HepG2 (cell line): ENCODE measurements around the gene CYP2W1. TPM values are rescaled to one million over a fixed set of nuclear protein-coding genes. Genes with fewer than 3 reads are reported as not detected.

Experiments
- ARID3A ChIP-seq: IDR thresholded peaks from 2 replicates; pipeline ENCODE4 v1.6.1; 2012; ENCODE audit warnings: low read depth, low read length, improper control_type of control experiment
- CCDC6 ChIP-seq: sonication (generic); formaldehyde crosslinking; IDR thresholded peaks from 2 replicates; pipeline ENCODE4 v1.8.1; 2022; ENCODE audit warnings: mild to moderate bottlenecking, missing genetic modification reagents, moderate library complexity
- CENPT ChIP-seq: sonication (generic); formaldehyde crosslinking; IDR thresholded peaks from 2 replicates; pipeline ENCODE4 v1.8.0; 2022; ENCODE audit warnings: low read depth, mild to moderate bottlenecking, moderate library complexity, missing genetic modification reagents
- DDIT3 ChIP-seq: sonication (generic); formaldehyde crosslinking; IDR thresholded peaks from 2 replicates; pipeline ENCODE4 v1.4.0; 2020; ENCODE audit warnings: mild to moderate bottlenecking, missing genetic modification reagents
- IRX3 ChIP-seq: sonication (generic); formaldehyde crosslinking; IDR thresholded peaks from 2 replicates; pipeline ENCODE4 v1.8.1; 2023; ENCODE audit warnings: mild to moderate bottlenecking, low read depth, missing genetic modification reagents, borderline replicate concordance
- ISL2 ChIP-seq: sonication (generic); formaldehyde crosslinking; IDR thresholded peaks from 2 replicates; pipeline ENCODE4 v1.5.0; 2020; ENCODE audit warnings: missing genetic modification reagents
- KDM4B ChIP-seq: sonication (generic); formaldehyde crosslinking; IDR thresholded peaks from 2 replicates; pipeline ENCODE4 v1.4.0; 2020; ENCODE audit warnings: missing genetic modification reagents
- MED8 ChIP-seq: sonication (generic); formaldehyde crosslinking; IDR thresholded peaks from 2 replicates; pipeline ENCODE4 v1.8.1; 2023; ENCODE audit warnings: mild to moderate bottlenecking, missing genetic modification reagents; ENCODE audit not compliant: insufficient replicate concordance
- MTA1 ChIP-seq: sonication (generic); formaldehyde crosslinking; IDR thresholded peaks from 2 replicates; pipeline ENCODE4 v1.4.0; 2020; ENCODE audit warnings: missing genetic modification reagents, mild to moderate bottlenecking, borderline replicate concordance
- RAD21 ChIP-seq: fragments of 450-650 bp; formaldehyde crosslinking; IDR thresholded peaks from 2 replicates; pipeline ENCODE4 v1.5.0; 2020; ENCODE audit warnings: mild to moderate bottlenecking
- SATB2 ChIP-seq: sonication (generic); formaldehyde crosslinking; IDR thresholded peaks from 2 replicates; pipeline ENCODE4 v1.5.0; 2020; ENCODE audit warnings: missing genetic modification reagents
- ZBTB34 ChIP-seq: sonication (generic); formaldehyde crosslinking; IDR thresholded peaks from 2 replicates; pipeline ENCODE4 v1.8.0; 2022; ENCODE audit warnings: mild to moderate bottlenecking, missing genetic modification reagents
- ZFAT ChIP-seq: sonication (generic); formaldehyde crosslinking; conservative IDR thresholded peaks from 2 replicates; pipeline ENCODE4 v1.8.1; 2023; ENCODE audit warnings: missing genetic modification reagents, inconsistent platforms
- ZMYM4 ChIP-seq: sonication (generic); formaldehyde crosslinking; IDR thresholded peaks from 2 replicates; pipeline ENCODE4 v1.8.1; 2023; ENCODE audit warnings: mild to moderate bottlenecking, missing genetic modification reagents
- ZNF232 ChIP-seq: sonication (generic); formaldehyde crosslinking; IDR thresholded peaks from 2 replicates; pipeline ENCODE4 v1.4.0; 2020; ENCODE audit warnings: missing genetic modification reagents, borderline replicate concordance
- ZNF251 ChIP-seq: sonication (generic); formaldehyde crosslinking; IDR thresholded peaks from 2 replicates; pipeline ENCODE4 v1.9.0; 2021; ENCODE audit warnings: mild to moderate bottlenecking, missing genetic modification reagents
- ZNF281 ChIP-seq: sonication (generic); formaldehyde crosslinking; IDR thresholded peaks from 2 replicates; pipeline ENCODE4 v1.4.0; 2020; ENCODE audit warnings: missing genetic modification reagents, borderline replicate concordance
- ZNF350 ChIP-seq: sonication (generic); formaldehyde crosslinking; IDR thresholded peaks from 2 replicates; pipeline ENCODE4 v1.4.0; 2020; ENCODE audit warnings: mild to moderate bottlenecking, low read depth, missing genetic modification reagents, borderline replicate concordance
- ZNF530 ChIP-seq: sonication (generic); formaldehyde crosslinking; IDR thresholded peaks from 2 replicates; pipeline ENCODE4 v1.5.0; 2020; ENCODE audit warnings: low read depth, mild to moderate bottlenecking, missing genetic modification reagents
- ZNF558 ChIP-seq: sonication (generic); formaldehyde crosslinking; IDR thresholded peaks from 2 replicates; pipeline ENCODE4 v1.9.0; 2022; ENCODE audit warnings: mild to moderate bottlenecking, missing genetic modification reagents, borderline replicate concordance
- ZNF672 ChIP-seq: sonication (generic); formaldehyde crosslinking; IDR thresholded peaks from 2 replicates; pipeline ENCODE4 v1.8.1; 2022; ENCODE audit warnings: missing genetic modification reagents
- ZNF724P ChIP-seq: sonication (generic); formaldehyde crosslinking; IDR thresholded peaks from 2 replicates; pipeline ENCODE4 v1.8.0; 2022; ENCODE audit warnings: missing genetic modification reagents, borderline replicate concordance
- ZNF792 ChIP-seq: IDR thresholded peaks from 2 replicates; pipeline ENCODE4 v1.6.1; 2016
- ZNF850 ChIP-seq: sonication (generic); formaldehyde crosslinking; conservative IDR thresholded peaks from 2 replicates; pipeline ENCODE4 v1.9.0; 2021; ENCODE audit warnings: mild to moderate bottlenecking, missing genetic modification reagents
- ZSCAN21 ChIP-seq: sonication (generic); formaldehyde crosslinking; IDR thresholded peaks from 2 replicates; pipeline ENCODE4 v1.8.0; 2022; ENCODE audit warnings: mild to moderate bottlenecking, missing genetic modification reagents, moderate library complexity, borderline replicate concordance
- polyA plus RNA-seq, 8 experiments: library from polyadenylated mRNA; depleted of rRNA in 3 of 8; stranded (reverse) in 7 of 8; unstranded in 1 of 8; fragments of >200 nt; fragmentation: Illumina TruSeq in 4 of 8; extraction: Trizol in 4 of 8; gene quantifications; 2 replicates each; pipeline versions ENCODE4 v1.2.1 to v1.2.3, GENCODE V29; 2011 to 2016; ENCODE audit warnings: low read depth in 4 of 8, missing spikeins in 1 of 8, mixed read lengths in 1 of 8; ENCODE audit not compliant: insufficient read depth in 1 of 8
- total RNA-seq, 5 experiments: library from RNA; depleted of rRNA; stranded (reverse); fragments of >200 nt; fragmentation: Illumina TruSeq; extraction: Trizol; gene quantifications; 2 replicates each; pipeline ENCODE4 v1.2.3, GENCODE V29; 2016; ENCODE audit warnings: low read depth in 1 of 5

CYP2W1 gene
- total and polyA plus RNA-seq, 2 of the 13 experiments (the other 11 are each of a cell fraction or from before 2014, with no cell fraction given): 19.5 to 31.7 TPM

GRCh38 chr7:1028044-1028770 lies 45.2 kb downstream of the CYP2W1 start (continued):
- TF ChIP-seq ZNF724P (CRISPR knock-in tag) (peak; percentile 55; the same call in 1 of the 2 replicates), RAD21 (CRISPR knock-in tag) (peak; percentile 35; the same call in 1 of the 2 replicates), SATB2 (CRISPR knock-in tag) (no peak), ZMYM4 (CRISPR knock-in tag) (no peak; the same call in 1 of the 2 replicates), ISL2 (CRISPR knock-in tag) (no peak), ZFAT (CRISPR knock-in tag) (no peak), CENPT (CRISPR knock-in tag) (no peak), ARID3A (no peak), ZNF281 (CRISPR knock-in tag) (peak; percentile 14; the same call in 1 of the 2 replicates), MTA1 (CRISPR knock-in tag) (no peak), ZNF251 (CRISPR knock-in tag) (no peak), ZNF350 (CRISPR knock-in tag) (no peak), ZNF792 (no peak), DDIT3 (no peak), CCDC6 (no peak), MED8 (CRISPR knock-in tag) (no peak), ZNF850 (no peak), ZBTB34 (CRISPR knock-in tag) (no peak), KDM4B (CRISPR knock-in tag) (no peak), IRX3 (CRISPR knock-in tag) (no peak), ZNF232 (CRISPR knock-in tag) (no peak), ZNF530 (CRISPR knock-in tag) (no peak), ZNF558 (no peak; the same call in 1 of the 2 replicates), ZNF672 (CRISPR knock-in tag) (no peak), ZSCAN21 (CRISPR knock-in tag) (peak; percentile 69; the same call in 1 of the 2 replicates)
